COLO668 (cell line): Measurements from ENCODE around the gene PTPRN2.
"Not testable (repeated sequence)": the region's sequence is repeated elsewhere in the genome, so short reads cannot be mapped to it uniquely, and the experiment has no call there.

Source experiments
- DNase-seq: peaks from one replicate; lab custom pipeline; 2025; ENCODE audit not compliant: unreplicated experiment; lab: John Stamatoyannopoulos, UW

PTPRN2 gene

GRCh38 chr7:157903710-157904109 lies 683.9 kb downstream of the PTPRN2 start:
- DNase-seq = no peak

GRCh38 chr7:157903296-157903695 lies 684.3 kb downstream of the PTPRN2 start:
- DNase-seq = no peak

GRCh38 chr7:157901816-157902610 lies 685.6 kb downstream of the PTPRN2 start:
- not testable (repeated sequence) for DNase-seq

- DNase-seq = no peak
Measured at GRCh38 chr7:157901166-157901565, 686.5 kb downstream of the PTPRN2 start.

- DNase-seq = no peak
Measured at GRCh38 chr7:157900556-157900955, 687.1 kb downstream of the PTPRN2 start.

- DNase-seq = no peak
Measured at GRCh38 chr7:157900011-157900410, 687.6 kb downstream of the PTPRN2 start.

GRCh38 chr7:157898802-157899505 lies 688.7 kb downstream of the PTPRN2 start:
- no peak for DNase-seq

- no peak for DNase-seq
Measured at GRCh38 chr7:157898261-157898660, 689.4 kb downstream of the PTPRN2 start.

GRCh38 chr7:157897681-157898080 lies 689.9 kb downstream of the PTPRN2 start:
- DNase-seq = no peak

- no peak for DNase-seq
Measured at GRCh38 chr7:157896774-157897555, 690.7 kb downstream of the PTPRN2 start.

GRCh38 chr7:157896376-157896675 lies 691.3 kb downstream of the PTPRN2 start:
- DNase-seq = not testable (repeated sequence)

- DNase-seq = no peak
Measured at GRCh38 chr7:157895520-157896375, 691.9 kb downstream of the PTPRN2 start.

GRCh38 chr7:157895098-157895497 lies 692.5 kb downstream of the PTPRN2 start:
- not testable (repeated sequence) for DNase-seq

- no peak for DNase-seq
Measured at GRCh38 chr7:157893535-157894044, 694.0 kb downstream of the PTPRN2 start.

GRCh38 chr7:157892751-157893523 lies 694.7 kb downstream of the PTPRN2 start:
- no peak for DNase-seq

- no peak for DNase-seq
Measured at GRCh38 chr7:157890921-157891401, 696.7 kb downstream of the PTPRN2 start.

GRCh38 chr7:157889480-157889879 lies 698.1 kb downstream of the PTPRN2 start:
- no peak for DNase-seq

- DNase-seq = no peak
Measured at GRCh38 chr7:157888579-157888978, 699.0 kb downstream of the PTPRN2 start.

GRCh38 chr7:157887400-157887799 lies 700.2 kb downstream of the PTPRN2 start:
- DNase-seq = no peak

GRCh38 chr7:157886711-157887110 lies 700.9 kb downstream of the PTPRN2 start:
- no peak for DNase-seq
